ENCODE results near the gene DENND6B. TPM values are rescaled to one million over a fixed set of nuclear protein-coding genes. Genes with fewer than 3 reads are reported as not detected.
A peak's percentile ranks its signal among the peaks of the same experiment; 100 is the strongest.

Gene DENND6B
- total RNA-seq, 1 experiment from 2014 or later: 11.0 TPM

DNA sequence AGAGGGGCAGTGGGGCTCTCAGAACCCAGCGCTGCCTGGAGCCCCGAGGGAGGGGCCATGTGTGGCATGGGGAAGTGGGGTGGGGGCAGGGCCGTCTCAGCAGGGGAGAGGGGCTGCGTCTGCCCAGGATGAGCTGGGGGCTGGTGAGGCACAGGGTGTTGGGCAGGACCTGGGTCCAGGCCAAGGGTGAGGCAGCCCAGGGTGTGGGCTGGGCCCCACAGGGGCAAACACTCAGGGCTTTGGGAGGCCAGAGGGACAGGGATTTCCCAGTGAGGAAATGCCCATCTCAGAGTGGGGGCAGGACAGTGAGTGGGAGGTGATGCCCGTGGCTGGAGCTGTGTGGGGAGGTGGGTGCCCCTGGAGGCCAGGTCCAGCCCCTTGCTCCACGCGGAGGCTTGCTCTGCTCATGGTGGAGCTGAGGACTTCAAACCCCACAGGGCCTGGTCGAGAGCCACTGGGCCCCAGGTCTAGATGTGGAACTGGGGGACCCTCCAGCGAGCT, 24.7 kb downstream of the DENND6B start:
- ATAC-seq (no peak), DNase-seq (ENCODE audit: low read depth, low spot score) (no peak)
- Histone ChIP-seq H3K9me3 (ENCODE audit: control insufficient read depth in 1 of 2, insufficient read depth in 1 of 2, low read depth in 1 of 2, low read length in 2 of 2) (no peaks in the 10 kb centered on the region), H3K4me2 (ENCODE audit: low read length) (peak overlapping the region; percentile 98), H3K9me2 (ENCODE audit: insufficient read depth) (no peaks in the 10 kb centered on the region), H3K27ac (ENCODE audit: low read depth, low read length) (peak overlapping the region; percentile 99), H3K4me3 (replicated peaks in 1 of 2; ENCODE audit: low read depth in 1 of 2, low read length in 2 of 2) (no peak overlapping the region), H3K79me2 (ENCODE audit: insufficient read depth, low read length) (peaks cover 98% of the 10 kb centered on the region), H3K36me3 (ENCODE audit: control insufficient read depth in 1 of 2, insufficient read depth in 2 of 2, low read length in 2 of 2) (0 out of 4 replicates have a peak, but pooled peaks cover 0 to 2% of the 10 kb centered on the region in 2 experiments), H3K9ac (ENCODE audit: low read length) (peak overlapping the region; percentile 96; the same call in 1 of the 2 replicates), H2AFZ (ENCODE audit: low read depth, low read length, poor library complexity, severe bottlenecking) (no peak overlapping the region), H4K20me1 (ENCODE audit: insufficient read depth) (no peaks in the 10 kb centered on the region), H3K27me3 (ENCODE audit: insufficient read depth, low read length) (no peaks in the 10 kb centered on the region), H3K4me1 (ENCODE audit: control insufficient read depth in 1 of 2, insufficient read depth in 2 of 2, low read length in 2 of 2) (peaks cover 63 to 90% of the 10 kb centered on the region in 2 experiments)
- TF ChIP-seq EGR1 (IDR thresholded peaks at IDR 0.05; ENCODE audit: low read depth) (no peak), EZH2 (IDR thresholded peaks at IDR 0.05) (no peak), CEBPB (IDR thresholded peaks at IDR 0.05; ENCODE audit: low read depth) (no peak), ZBTB33 (IDR thresholded peaks at IDR 0.05; ENCODE audit: extremely low read depth, insufficient replicate concordance, low read length) (no peak), MAX (IDR thresholded peaks at IDR 0.05) (no peak), FOSL1 (IDR thresholded peaks at IDR 0.05; ENCODE audit: low read depth) (no peak), ATF3 (IDR thresholded peaks at IDR 0.05) (no peak), RAD21 (IDR thresholded peaks at IDR 0.05; ENCODE audit: low read depth) (no peak), ZFX (IDR thresholded peaks at IDR 0.05) (no peak), YY1 (IDR thresholded peaks at IDR 0.05; ENCODE audit: extremely low read depth, insufficient replicate concordance, low read depth, low read length) (no peak), SP1 (IDR thresholded peaks at IDR 0.05; ENCODE audit: low read depth) (no peak)
- TF ChIP-seq, protein P1, sequence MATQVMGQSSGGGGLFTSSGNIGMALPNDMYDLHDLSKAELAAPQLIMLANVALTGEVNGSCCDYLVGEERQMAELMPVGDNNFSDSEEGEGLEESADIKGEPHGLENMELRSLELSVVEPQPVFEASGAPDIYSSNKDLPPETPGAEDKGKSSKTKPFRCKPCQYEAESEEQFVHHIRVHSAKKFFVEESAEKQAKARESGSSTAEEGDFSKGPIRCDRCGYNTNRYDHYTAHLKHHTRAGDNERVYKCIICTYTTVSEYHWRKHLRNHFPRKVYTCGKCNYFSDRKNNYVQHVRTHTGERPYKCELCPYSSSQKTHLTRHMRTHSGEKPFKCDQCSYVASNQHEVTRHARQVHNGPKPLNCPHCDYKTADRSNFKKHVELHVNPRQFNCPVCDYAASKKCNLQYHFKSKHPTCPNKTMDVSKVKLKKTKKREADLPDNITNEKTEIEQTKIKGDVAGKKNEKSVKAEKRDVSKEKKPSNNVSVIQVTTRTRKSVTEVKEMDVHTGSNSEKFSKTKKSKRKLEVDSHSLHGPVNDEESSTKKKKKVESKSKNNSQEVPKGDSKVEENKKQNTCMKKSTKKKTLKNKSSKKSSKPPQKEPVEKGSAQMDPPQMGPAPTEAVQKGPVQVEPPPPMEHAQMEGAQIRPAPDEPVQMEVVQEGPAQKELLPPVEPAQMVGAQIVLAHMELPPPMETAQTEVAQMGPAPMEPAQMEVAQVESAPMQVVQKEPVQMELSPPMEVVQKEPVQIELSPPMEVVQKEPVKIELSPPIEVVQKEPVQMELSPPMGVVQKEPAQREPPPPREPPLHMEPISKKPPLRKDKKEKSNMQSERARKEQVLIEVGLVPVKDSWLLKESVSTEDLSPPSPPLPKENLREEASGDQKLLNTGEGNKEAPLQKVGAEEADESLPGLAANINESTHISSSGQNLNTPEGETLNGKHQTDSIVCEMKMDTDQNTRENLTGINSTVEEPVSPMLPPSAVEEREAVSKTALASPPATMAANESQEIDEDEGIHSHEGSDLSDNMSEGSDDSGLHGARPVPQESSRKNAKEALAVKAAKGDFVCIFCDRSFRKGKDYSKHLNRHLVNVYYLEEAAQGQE (IDR thresholded peaks at IDR 0.05; ENCODE audit: low read depth): no peak
- TF ChIP-seq, protein P2, sequence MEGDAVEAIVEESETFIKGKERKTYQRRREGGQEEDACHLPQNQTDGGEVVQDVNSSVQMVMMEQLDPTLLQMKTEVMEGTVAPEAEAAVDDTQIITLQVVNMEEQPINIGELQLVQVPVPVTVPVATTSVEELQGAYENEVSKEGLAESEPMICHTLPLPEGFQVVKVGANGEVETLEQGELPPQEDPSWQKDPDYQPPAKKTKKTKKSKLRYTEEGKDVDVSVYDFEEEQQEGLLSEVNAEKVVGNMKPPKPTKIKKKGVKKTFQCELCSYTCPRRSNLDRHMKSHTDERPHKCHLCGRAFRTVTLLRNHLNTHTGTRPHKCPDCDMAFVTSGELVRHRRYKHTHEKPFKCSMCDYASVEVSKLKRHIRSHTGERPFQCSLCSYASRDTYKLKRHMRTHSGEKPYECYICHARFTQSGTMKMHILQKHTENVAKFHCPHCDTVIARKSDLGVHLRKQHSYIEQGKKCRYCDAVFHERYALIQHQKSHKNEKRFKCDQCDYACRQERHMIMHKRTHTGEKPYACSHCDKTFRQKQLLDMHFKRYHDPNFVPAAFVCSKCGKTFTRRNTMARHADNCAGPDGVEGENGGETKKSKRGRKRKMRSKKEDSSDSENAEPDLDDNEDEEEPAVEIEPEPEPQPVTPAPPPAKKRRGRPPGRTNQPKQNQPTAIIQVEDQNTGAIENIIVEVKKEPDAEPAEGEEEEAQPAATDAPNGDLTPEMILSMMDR (IDR thresholded peaks at IDR 0.05 in 2 of 3, conservative IDR thresholded peaks at IDR 0.05 in 1 of 3; ENCODE audit: borderline replicate concordance in 1 of 3, insufficient read depth in 1 of 3, low read depth in 2 of 3, low read length in 2 of 3): no peak
- ChIA-PET POLR2A (no interaction called here), CTCF (no interaction called here), RAD21 (ENCODE audit: low non-redundant PET in 1 of 2, low total read pairs in 2 of 2, uncharacterized antibody in 2 of 2, unreplicated experiment in 2 of 2) (no interaction called here)
- BruUV-seq (replicated peaks): no TSS peak
- intact Hi-C loops (cut with micrococcal nuclease): no loop called here
